Measurements from ENCODE around the gene NOTCH3. TPM values are rescaled to one million over a fixed set of nuclear protein-coding genes. Genes with fewer than 3 reads are reported as not detected.

NOTCH3 gene
- total RNA-seq, result 10 to 100 TPM; 19.1 to 54.8 (median 35.4) TPM

DNA sequence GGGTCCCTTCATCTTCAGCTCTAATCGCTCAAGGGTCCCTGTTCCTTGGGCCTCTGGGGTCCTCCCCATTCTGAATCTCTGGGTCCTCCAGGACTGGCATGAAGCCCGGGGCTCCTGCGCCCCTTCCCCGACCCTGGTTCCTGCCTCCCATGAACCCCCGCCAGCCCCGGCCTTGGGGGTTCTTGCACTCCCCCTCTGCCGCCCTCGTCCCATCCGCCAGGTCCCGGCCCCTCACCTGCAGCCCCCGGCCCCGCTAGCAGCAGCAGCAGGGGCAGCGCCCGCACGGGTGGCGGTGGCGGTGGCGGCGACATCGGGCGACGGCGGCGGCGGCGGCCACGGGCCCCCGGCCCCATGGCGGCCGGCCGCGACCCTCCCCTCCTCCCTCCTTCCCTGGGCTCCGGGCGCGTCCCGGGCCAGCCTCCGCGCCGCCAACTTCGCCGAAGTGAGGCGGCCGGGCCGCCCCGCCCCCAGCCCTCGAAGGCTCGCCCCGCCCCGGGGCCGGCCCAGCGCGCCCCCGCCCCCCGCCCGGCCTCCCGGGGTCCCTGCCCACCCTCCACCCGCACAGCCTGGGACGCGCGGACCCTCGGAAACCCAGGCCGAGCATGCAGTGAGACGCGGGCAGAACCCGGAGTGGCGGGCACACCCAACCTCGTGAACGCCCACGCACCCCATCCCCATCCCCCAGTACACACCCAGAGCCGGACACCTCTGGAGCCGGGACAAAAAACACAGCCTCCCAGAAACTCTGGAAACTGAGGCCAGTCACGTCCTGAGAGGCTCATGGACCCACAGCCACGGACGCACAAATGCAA lies at the start of gene NOTCH3:
NOTCH3 (minus strand) TSS at position 443 of the 812 bp plus-strand sequence; CDS start at position 353, 90 bp downstream.
- H3K4me3 ChIP-seq, result peak within 1 kb of the TSS; percentile 11 to 54
- no peaks in the 10 kb centered on the region for H3K36me3 ChIP-seq
- H3K4me1 ChIP-seq, result peaks cover 0 to 27% (median 10%) of the 10 kb centered on the region in 3 donors
- no peak for ATAC-seq
- TF ChIP-seq POLR2A (IDR thresholded peaks at IDR 0.05) (no peak), EP300 (IDR thresholded peaks at IDR 0.05) (no peak), POLR2AphosphoS5 (IDR thresholded peaks at IDR 0.05) (no peak)
- TF ChIP-seq, protein P1, sequence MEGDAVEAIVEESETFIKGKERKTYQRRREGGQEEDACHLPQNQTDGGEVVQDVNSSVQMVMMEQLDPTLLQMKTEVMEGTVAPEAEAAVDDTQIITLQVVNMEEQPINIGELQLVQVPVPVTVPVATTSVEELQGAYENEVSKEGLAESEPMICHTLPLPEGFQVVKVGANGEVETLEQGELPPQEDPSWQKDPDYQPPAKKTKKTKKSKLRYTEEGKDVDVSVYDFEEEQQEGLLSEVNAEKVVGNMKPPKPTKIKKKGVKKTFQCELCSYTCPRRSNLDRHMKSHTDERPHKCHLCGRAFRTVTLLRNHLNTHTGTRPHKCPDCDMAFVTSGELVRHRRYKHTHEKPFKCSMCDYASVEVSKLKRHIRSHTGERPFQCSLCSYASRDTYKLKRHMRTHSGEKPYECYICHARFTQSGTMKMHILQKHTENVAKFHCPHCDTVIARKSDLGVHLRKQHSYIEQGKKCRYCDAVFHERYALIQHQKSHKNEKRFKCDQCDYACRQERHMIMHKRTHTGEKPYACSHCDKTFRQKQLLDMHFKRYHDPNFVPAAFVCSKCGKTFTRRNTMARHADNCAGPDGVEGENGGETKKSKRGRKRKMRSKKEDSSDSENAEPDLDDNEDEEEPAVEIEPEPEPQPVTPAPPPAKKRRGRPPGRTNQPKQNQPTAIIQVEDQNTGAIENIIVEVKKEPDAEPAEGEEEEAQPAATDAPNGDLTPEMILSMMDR (IDR thresholded peaks at IDR 0.05), result no peak
- H3K27ac ChIP-seq, result peak within 1 kb of the TSS in 3 of 4 donors; percentile 63 to 73 (median 63)
- WGBS, 2 donors (ENCODE audit: low coverage in 1 of 2), result 0% methylated on average over 3 to 4 of the region's 74 CpGs
- peaks cover 73% of the 10 kb centered on the region for H3K27me3 ChIP-seq
- H3K9me3 ChIP-seq, result no peaks in the 10 kb centered on the region

DNA sequence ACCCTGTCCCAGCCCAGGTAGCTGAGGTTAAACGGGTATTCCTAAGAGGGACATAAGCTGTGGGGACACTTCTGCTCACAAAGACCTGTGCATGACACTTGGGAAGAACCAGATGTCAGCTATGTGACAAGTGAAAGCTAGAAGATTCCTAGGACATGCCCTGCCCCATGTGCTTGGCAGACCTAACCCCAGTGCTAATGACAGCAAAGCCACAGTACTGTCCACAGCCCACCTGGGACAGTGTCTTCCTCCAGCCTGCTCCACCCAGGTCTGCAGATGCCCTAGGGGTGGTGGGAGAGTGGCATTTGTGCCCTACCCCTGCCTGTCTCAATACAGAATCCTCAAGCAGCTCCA lies 49.8 kb upstream of the NOTCH3 start:
- Histone ChIP-seq H3K9me3 (no peaks in the 10 kb centered on the region), H3K27me3 (no peaks in the 10 kb centered on the region), H3K36me3 (peaks cover 0 to 63% of the 10 kb centered on the region in 2 donors), H3K27ac (peak overlapping the region; percentile 41 to 88 (median 85)), H3K4me3 (no peak overlapping the region), H3K4me1 (peaks cover 23 to 91% (median 71%) of the 10 kb centered on the region in 3 donors)
- no CpG with 5 or more reads among the region's 1 CpG for WGBS, 2 donors (ENCODE audit: low coverage in 1 of 2)
- TF ChIP-seq POLR2AphosphoS5 (IDR thresholded peaks at IDR 0.05) (no peak), POLR2A (IDR thresholded peaks at IDR 0.05) (no peak), EP300 (IDR thresholded peaks at IDR 0.05) (no peak)
- TF ChIP-seq, protein P1 (IDR thresholded peaks at IDR 0.05), result no peak
- no peak for ATAC-seq

DNA sequence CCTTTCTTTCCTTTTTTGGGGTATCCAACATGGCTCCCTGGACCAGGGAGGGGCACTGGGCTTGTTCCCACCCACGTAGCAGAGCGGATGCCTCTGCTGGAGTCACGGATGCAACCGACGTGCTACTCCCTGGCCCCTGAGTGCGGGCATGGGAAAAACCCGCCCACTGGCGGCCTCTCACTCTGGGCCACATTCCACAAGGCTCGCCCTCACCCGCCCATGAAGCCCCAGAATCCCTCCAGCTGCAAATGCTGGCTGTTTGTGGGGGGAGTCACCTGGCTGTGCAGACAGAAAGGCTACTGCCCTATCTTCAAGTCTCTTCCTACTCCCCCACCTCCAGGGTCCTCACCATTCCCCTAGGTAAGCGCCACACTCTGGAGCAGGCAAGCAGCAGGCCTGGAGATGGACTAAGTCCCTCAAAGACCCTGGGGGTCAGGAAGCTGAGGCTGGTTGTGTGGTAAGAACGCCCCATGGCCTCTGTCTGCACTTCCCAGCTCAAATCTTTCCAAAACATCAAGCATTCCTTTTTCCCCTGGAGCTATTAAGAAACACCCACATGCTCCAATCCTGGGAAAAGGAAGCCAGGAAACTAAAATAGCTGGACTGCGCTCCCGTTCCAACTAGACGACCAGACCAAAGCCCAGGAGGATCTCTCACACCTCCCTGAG lies 49.3 kb upstream of the NOTCH3 start:
- Histone ChIP-seq H3K4me1 (peaks cover 23 to 96% (median 71%) of the 10 kb centered on the region in 3 donors), H3K27ac (peak overlapping the region; percentile 78 to 88 (median 85))

DNA sequence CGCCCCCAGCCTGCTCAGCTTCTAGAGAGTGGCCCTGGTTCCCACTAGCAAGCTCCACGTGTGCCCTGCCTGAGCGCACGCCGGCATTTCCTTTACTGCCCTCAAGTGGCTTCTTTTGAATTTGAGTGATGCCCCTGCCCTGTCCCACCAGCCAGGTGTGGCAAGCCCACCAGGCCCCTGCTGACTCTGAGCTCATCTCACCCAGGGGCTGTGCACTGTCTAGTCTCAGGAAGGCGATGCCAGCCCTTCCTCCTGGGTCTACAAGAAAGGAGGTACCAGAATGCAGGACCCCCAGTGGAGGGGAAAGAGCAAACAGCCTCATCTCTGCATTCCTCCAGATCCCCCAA lies 48.7 kb upstream of the NOTCH3 start:
- no peak for TF ChIP-seq EP300 (IDR thresholded peaks at IDR 0.05)
- TF ChIP-seq POLR2AphosphoS5 (IDR thresholded peaks at IDR 0.05), result no peak
- TF ChIP-seq, protein P1 (IDR thresholded peaks at IDR 0.05), result no peak
- no peak for TF ChIP-seq POLR2A (IDR thresholded peaks at IDR 0.05)
- H3K4me3 ChIP-seq, result peak overlapping the region in 1 of 2 donors; percentile 8
- H3K27me3 ChIP-seq, result no peaks in the 10 kb centered on the region
- peaks cover 0 to 63% of the 10 kb centered on the region in 2 donors for H3K36me3 ChIP-seq
- no peaks in the 10 kb centered on the region for H3K9me3 ChIP-seq
- 10% methylated on average over 2 of the region's 6 CpGs; no CpG with 5 or more reads in 1 of the 2 donors for WGBS, 2 donors (ENCODE audit: low coverage in 1 of 2)
- peaks cover 23 to 100% (median 71%) of the 10 kb centered on the region in 3 donors for H3K4me1 ChIP-seq
- peak overlapping the region; percentile 78 to 88 (median 85) for H3K27ac ChIP-seq
- no peak for ATAC-seq

More for the DNA sequence above, 49.3 kb upstream of the NOTCH3 start:
- ATAC-seq, result peak; percentile 35
- no peaks in the 10 kb centered on the region for H3K27me3 ChIP-seq
- WGBS, 2 donors (ENCODE audit: low coverage in 1 of 2), result 20% methylated on average over 5 of the region's 15 CpGs; no CpG with 5 or more reads in 1 of the 2 donors
- TF ChIP-seq EP300 (IDR thresholded peaks at IDR 0.05) (no peak), POLR2AphosphoS5 (IDR thresholded peaks at IDR 0.05) (peak; percentile 30)
- H3K4me3 ChIP-seq, result peak overlapping the region in 1 of 2 donors; percentile 8
- H3K36me3 ChIP-seq, result peaks cover 0 to 63% of the 10 kb centered on the region in 2 donors
- H3K9me3 ChIP-seq, result no peaks in the 10 kb centered on the region

All from gastroesophageal sphincter (tissue), 4 donors.